Activated gamma-delta T cell (primary cell): ENCODE results near the gene MVD.
"Not testable (repeated sequence)": the region's sequence is repeated elsewhere in the genome, so short reads cannot be mapped to it uniquely, and the experiment has no call there.

Source experiments
- DNase-seq: peaks from one replicate; lab custom pipeline; 2025; lab: John Stamatoyannopoulos, UW

MVD gene

GRCh38 chr16:88681709-88682451 is 19.0 kb upstream of the MVD start:
- no peak for DNase-seq

GRCh38 chr16:88681084-88681680 is 18.3 kb upstream of the MVD start:
- no peak for DNase-seq

GRCh38 chr16:88680554-88681083 is 17.7 kb upstream of the MVD start:
- DNase-seq: no peak

GRCh38 chr16:88678224-88678979 is 15.5 kb upstream of the MVD start:
- DNase-seq: no peak

GRCh38 chr16:88677721-88678120 is 14.8 kb upstream of the MVD start:
- DNase-seq: no peak

- no peak for DNase-seq
These were observed 13.8 kb upstream of the MVD start for GRCh38 chr16:88676502-88677242.

- no peak for DNase-seq
These were observed 11.0 kb upstream of the MVD start for GRCh38 chr16:88673716-88674379.

- no peak for DNase-seq
These were observed 9.9 kb upstream of the MVD start for GRCh38 chr16:88672776-88673175.

GRCh38 chr16:88671806-88672205 is 8.9 kb upstream of the MVD start:
- no peak for DNase-seq

- no peak for DNase-seq
These were observed 7.1 kb upstream of the MVD start for GRCh38 chr16:88669980-88670379.

GRCh38 chr16:88669493-88669892 is 6.6 kb upstream of the MVD start:
- not testable (repeated sequence) for DNase-seq

- DNase-seq: no peak
These were observed 4.6 kb upstream of the MVD start for GRCh38 chr16:88667461-88667860.

GRCh38 chr16:88665570-88665969 is 2.7 kb upstream of the MVD start:
- no peak for DNase-seq

GRCh38 chr16:88665148-88665547 is 2.3 kb upstream of the MVD start:
- DNase-seq: no peak

GRCh38 chr16:88662222-88662842 is 559 bp downstream of the MVD start:
- no peak for DNase-seq

GRCh38 chr16:88661468-88661867 is 1.4 kb downstream of the MVD start:
- no peak for DNase-seq

- no peak for DNase-seq
These were observed 3.7 kb downstream of the MVD start for GRCh38 chr16:88659160-88659559.

- DNase-seq: no peak
These were observed 4.2 kb downstream of the MVD start for GRCh38 chr16:88658714-88659113.

- DNase-seq: no peak
These were observed 5.5 kb downstream of the MVD start for GRCh38 chr16:88657371-88657770.

- no peak for DNase-seq
These were observed 6.5 kb downstream of the MVD start for GRCh38 chr16:88656291-88656980.
